Astrocyte (in vitro differentiated cells and primary cell): ENCODE data around the gene THRAP3. TPM values are rescaled to one million over a fixed set of nuclear protein-coding genes. Genes with fewer than 3 reads are reported as not detected.

Experiments used
- DNase-seq: peaks from one replicate; pipeline ENCODE4 v3.0.0-alpha.2; 2010; ENCODE audit warnings: low read depth
- FAIRE-seq: peaks from 2 replicates; lab custom pipeline; 2011; peaks lifted over from hg19 to GRCh38; lab: Jason Lieb, UNC
- H2AFZ ChIP-seq: 2 replicates; pipeline ENCODE4 v1.6.0; 2012; ENCODE audit warnings: low read depth, low read length, inconsistent platforms
- H3K27ac ChIP-seq: 2 replicates; pipeline ENCODE4 v1.5.1; 2011; ENCODE audit warnings: low read depth, low read length, inconsistent platforms
- H3K27me3 ChIP-seq: 2 replicates; pipeline ENCODE4 v1.6.0; 2011; ENCODE audit warnings: low read length, inconsistent platforms; ENCODE audit not compliant: insufficient read depth
- H3K36me3 ChIP-seq: 2 replicates; pipeline ENCODE4 v1.5.1; 2011; ENCODE audit warnings: low read length, inconsistent platforms; ENCODE audit not compliant: insufficient read depth
- H3K4me1 ChIP-seq: 2 replicates; pipeline ENCODE4 v1.5.1; 2011; ENCODE audit warnings: low read length, inconsistent platforms; ENCODE audit not compliant: insufficient read depth
- H3K4me2 ChIP-seq: 2 replicates; pipeline ENCODE4 v1.6.0; 2012; ENCODE audit warnings: low read length, inconsistent platforms
- H3K4me3 ChIP-seq: 2 replicates; pipeline ENCODE4 v1.5.1; 2011; ENCODE audit warnings: low read depth, mild to moderate bottlenecking, low read length, inconsistent platforms; ENCODE audit not compliant: insufficient read depth
- H3K79me2 ChIP-seq: 2 replicates; pipeline ENCODE4 v1.6.0; 2012; ENCODE audit warnings: mild to moderate bottlenecking, low read length, inconsistent platforms; ENCODE audit not compliant: insufficient read depth
- H3K9ac ChIP-seq: 2 replicates; pipeline ENCODE4 v1.6.0; 2012; ENCODE audit warnings: mild to moderate bottlenecking, low read length, inconsistent platforms
- H3K9me3 ChIP-seq: 2 replicates; pipeline ENCODE4 v1.5.1; 2012; ENCODE audit warnings: low read depth, mild to moderate bottlenecking, low read length, inconsistent platforms; ENCODE audit not compliant: insufficient read depth
- H4K20me1 ChIP-seq: 2 replicates; pipeline ENCODE4 v1.6.0; 2012; ENCODE audit warnings: low read length, inconsistent platforms; ENCODE audit not compliant: insufficient read depth
- H3K27ac Mint-ChIP-seq: one replicate; pipeline ENCODE4 v1.8.0; 2021; ENCODE audit warnings: mild to moderate bottlenecking, mixed read lengths; ENCODE audit not compliant: unreplicated experiment
- H3K27me3 Mint-ChIP-seq: one replicate; pipeline ENCODE4 v1.8.0; 2021; ENCODE audit warnings: low read depth, mixed read lengths; ENCODE audit not compliant: unreplicated experiment
- H3K36me3 Mint-ChIP-seq: one replicate; pipeline ENCODE4 v1.8.0; 2021; ENCODE audit warnings: low read depth, mixed read lengths; ENCODE audit not compliant: unreplicated experiment
- H3K4me1 Mint-ChIP-seq: one replicate; pipeline ENCODE4 v1.8.0; 2021; ENCODE audit warnings: low read depth, mixed read lengths; ENCODE audit not compliant: unreplicated experiment
- H3K4me3 Mint-ChIP-seq: one replicate; pipeline ENCODE4 v1.8.0; 2021; ENCODE audit warnings: mild to moderate bottlenecking, moderate library complexity, mixed read lengths; ENCODE audit not compliant: unreplicated experiment
- H3K9me3 Mint-ChIP-seq: one replicate; pipeline ENCODE4 v1.8.0; 2021; ENCODE audit warnings: mild to moderate bottlenecking, mixed read lengths; ENCODE audit not compliant: unreplicated experiment
- CTCF ChIP-seq: IDR thresholded peaks from 2 replicates; pipeline ENCODE4 v1.5.1; 2011; ENCODE audit warnings: low read depth, mild to moderate bottlenecking, inconsistent platforms, low read length, moderate library complexity; ENCODE audit not compliant: insufficient read depth
- EZH2 ChIP-seq: IDR thresholded peaks from 2 replicates; pipeline ENCODE4 v1.6.1; 2012; ENCODE audit warnings: mild to moderate bottlenecking, low read length, inconsistent platforms; ENCODE audit not compliant: insufficient read depth
- total RNA-seq: library from RNA; stranded (reverse); gene quantifications from 2 replicates; pipeline ENCODE4 v1.2.1, GENCODE V29; 2021

THRAP3 gene
- total RNA-seq, 1 donor from 2014 or later, result 109 TPM

- DNase-seq (peak; percentile 47), FAIRE-seq (peak; percentile 65)
- TF ChIP-seq CTCF (no peak), EZH2 (no peak)
- Histone ChIP-seq H3K36me3 (no peaks in the 10 kb centered on the region), H3K9ac (no peak overlapping the region), H3K4me1 (peaks cover 27% of the 10 kb centered on the region), H2AFZ (no peak overlapping the region), H3K4me2 (peak overlapping the region; percentile 11), H3K9me3 (no peaks in the 10 kb centered on the region), H4K20me1 (peaks cover 3% of the 10 kb centered on the region), H3K4me3 (no peak overlapping the region), H3K27me3 (no peaks in the 10 kb centered on the region), H3K27ac (no peak overlapping the region), H3K79me2 (peaks cover 7% of the 10 kb centered on the region)
- Mint-ChIP-seq H3K27ac (no peak overlapping the region), H3K27me3 (peaks cover 4% of the 10 kb centered on the region), H3K36me3 (peaks cover 30% of the 10 kb centered on the region), H3K4me1 (peaks cover 25% of the 10 kb centered on the region), H3K4me3 (no peak overlapping the region), H3K9me3 (peaks cover 3% of the 10 kb centered on the region)
These were observed 103.3 kb downstream of the THRAP3 start for GRCh38 chr1:36327421-36328087.

- H3K79me2 ChIP-seq, result peaks cover 2% of the 10 kb centered on the region
- H3K4me3 ChIP-seq, result no peak overlapping the region
- DNase-seq (no peak), FAIRE-seq (no peak)
- no peaks in the 10 kb centered on the region for H3K9me3 ChIP-seq
- Mint-ChIP-seq H3K27ac (no peak overlapping the region), H3K9me3 (peaks cover 3% of the 10 kb centered on the region), H3K4me1 (peaks cover 25% of the 10 kb centered on the region), H3K4me3 (no peak overlapping the region), H3K27me3 (peaks cover 6% of the 10 kb centered on the region), H3K36me3 (peaks cover 33% of the 10 kb centered on the region)
- peaks cover 27% of the 10 kb centered on the region for H3K4me1 ChIP-seq
- no peak overlapping the region for H3K4me2 ChIP-seq
- TF ChIP-seq EZH2, result no peak
- no peak for TF ChIP-seq CTCF
- no peak overlapping the region for H2AFZ ChIP-seq
- H3K36me3 ChIP-seq, result no peaks in the 10 kb centered on the region
- no peak overlapping the region for H3K27ac ChIP-seq
- H3K27me3 ChIP-seq, result no peaks in the 10 kb centered on the region
- peaks cover 3% of the 10 kb centered on the region for H4K20me1 ChIP-seq
- H3K9ac ChIP-seq, result no peak overlapping the region
These were observed 103.8 kb downstream of the THRAP3 start for GRCh38 chr1:36328088-36328480.

GRCh38 chr1:36328713-36329112, 104.5 kb downstream of the THRAP3 start:
- TF ChIP-seq EZH2 (no peak), CTCF (no peak)
- Histone ChIP-seq H3K4me2 (no peak overlapping the region), H3K27ac (no peak overlapping the region), H3K36me3 (no peaks in the 10 kb centered on the region), H3K79me2 (no peaks in the 10 kb centered on the region), H3K4me3 (no peak overlapping the region), H3K9me3 (no peaks in the 10 kb centered on the region), H4K20me1 (peaks cover 3% of the 10 kb centered on the region), H3K4me1 (peaks cover 26% of the 10 kb centered on the region), H3K9ac (no peak overlapping the region), H2AFZ (no peak overlapping the region), H3K27me3 (no peaks in the 10 kb centered on the region)
- Mint-ChIP-seq H3K27me3 (peaks cover 6% of the 10 kb centered on the region), H3K36me3 (peaks cover 33% of the 10 kb centered on the region), H3K4me3 (no peak overlapping the region), H3K9me3 (peaks cover 3% of the 10 kb centered on the region), H3K27ac (peak overlapping the region; percentile 80), H3K4me1 (peaks cover 25% of the 10 kb centered on the region)
- FAIRE-seq, result no peak
- DNase-seq, result no peak
